GM04503 (cell line): ENCODE results near the gene IL1R1.
"Not testable (repeated sequence)": the region's sequence is repeated elsewhere in the genome, so short reads cannot be mapped to it uniquely, and the experiment has no call there.

Experiments
- DNase-seq: peaks from one replicate; pipeline ENCODE4 v3.0.0-alpha.2; 2012; ENCODE audit warnings: low read depth

Gene IL1R1, protein sequence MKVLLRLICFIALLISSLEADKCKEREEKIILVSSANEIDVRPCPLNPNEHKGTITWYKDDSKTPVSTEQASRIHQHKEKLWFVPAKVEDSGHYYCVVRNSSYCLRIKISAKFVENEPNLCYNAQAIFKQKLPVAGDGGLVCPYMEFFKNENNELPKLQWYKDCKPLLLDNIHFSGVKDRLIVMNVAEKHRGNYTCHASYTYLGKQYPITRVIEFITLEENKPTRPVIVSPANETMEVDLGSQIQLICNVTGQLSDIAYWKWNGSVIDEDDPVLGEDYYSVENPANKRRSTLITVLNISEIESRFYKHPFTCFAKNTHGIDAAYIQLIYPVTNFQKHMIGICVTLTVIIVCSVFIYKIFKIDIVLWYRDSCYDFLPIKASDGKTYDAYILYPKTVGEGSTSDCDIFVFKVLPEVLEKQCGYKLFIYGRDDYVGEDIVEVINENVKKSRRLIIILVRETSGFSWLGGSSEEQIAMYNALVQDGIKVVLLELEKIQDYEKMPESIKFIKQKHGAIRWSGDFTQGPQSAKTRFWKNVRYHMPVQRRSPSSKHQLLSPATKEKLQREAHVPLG

DNA sequence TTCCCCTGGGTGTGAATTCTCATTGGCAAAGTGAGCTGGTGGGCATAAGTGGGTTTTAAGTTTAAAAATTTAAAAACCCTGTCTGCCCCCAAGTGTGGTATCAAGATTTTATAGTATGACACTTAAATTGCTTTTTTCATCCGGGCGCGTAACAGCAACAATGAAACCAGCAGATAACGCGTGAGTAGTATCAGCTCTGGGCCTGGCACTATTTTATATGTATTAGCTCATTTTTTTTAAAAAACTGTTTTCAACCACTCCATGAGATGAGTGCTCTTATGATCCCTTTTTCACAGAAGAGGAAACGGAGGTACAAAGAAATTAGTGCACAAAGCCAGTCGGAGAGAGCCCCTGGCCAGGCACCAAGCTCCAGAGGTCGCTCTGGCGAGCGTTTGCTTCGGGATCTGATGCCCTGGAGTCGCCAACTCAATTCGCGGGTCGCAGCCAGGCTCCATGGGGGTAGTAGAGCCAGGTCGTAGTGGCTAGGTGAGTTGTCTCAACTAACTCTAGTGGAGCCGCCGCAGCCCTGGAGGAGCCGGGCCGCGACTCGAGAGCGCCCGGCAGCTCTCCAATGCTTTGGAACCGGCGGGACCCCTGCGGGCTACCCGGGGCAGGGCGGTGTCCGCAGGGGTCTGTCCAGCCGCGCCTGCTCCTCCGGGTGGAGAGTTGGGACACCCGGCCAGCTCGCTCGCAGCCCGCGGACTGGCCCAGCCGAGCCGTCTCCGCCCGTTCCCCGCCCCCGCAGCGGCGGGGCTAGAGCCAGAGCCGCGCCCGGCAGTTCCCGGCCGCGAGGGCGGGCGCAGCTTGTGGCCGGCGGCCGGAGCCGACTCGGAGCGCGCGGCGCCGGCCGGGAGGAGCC, at the start of gene IL1R1:
Gene IL1R1, plus strand, starts transcription at position 777 of the 859 bp plus-strand sequence. CDS start 14,979 bp downstream, outside the sequence.
- DNase-seq = no peak

DNA sequence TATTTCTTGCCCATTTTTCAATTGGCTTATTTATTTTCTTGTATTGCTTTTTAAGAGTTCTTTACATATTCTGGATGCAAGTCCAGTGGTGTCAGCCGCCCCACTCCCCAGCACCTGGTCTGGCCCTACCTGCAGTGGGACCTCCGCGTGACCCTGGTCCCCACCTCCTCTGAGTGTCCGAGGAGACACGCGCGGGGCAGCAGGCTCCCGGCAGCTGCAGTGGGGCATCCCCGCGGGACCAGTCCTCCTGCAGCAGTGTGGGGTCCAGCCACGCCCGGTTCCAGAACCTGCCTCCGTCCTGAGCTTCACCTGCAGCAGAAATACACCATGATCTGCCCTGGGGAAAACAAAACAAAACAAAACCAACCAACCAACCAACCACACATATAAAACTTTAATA, 48.9 kb upstream of the IL1R1 start:
- DNase-seq = no peak

DNA sequence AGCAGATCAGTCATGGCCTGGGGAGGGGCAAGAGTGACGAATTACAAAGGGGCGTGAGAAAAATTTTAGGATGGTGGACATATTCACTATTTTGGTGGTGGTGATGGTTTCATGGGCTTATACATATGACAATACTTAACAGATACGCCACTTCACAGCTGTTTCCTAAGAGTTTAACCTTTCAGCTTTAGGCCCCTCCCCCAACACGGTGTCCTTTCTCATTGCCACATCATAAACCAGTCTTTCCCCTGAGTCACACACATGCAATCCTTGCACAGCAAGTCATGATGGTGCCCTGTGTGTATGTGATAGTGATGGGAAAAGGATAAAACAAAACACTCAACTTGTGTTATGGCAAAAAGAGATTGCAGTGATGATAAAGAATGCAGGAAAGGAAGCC, 47.6 kb upstream of the IL1R1 start:
- peak; percentile 73 for DNase-seq

DNA sequence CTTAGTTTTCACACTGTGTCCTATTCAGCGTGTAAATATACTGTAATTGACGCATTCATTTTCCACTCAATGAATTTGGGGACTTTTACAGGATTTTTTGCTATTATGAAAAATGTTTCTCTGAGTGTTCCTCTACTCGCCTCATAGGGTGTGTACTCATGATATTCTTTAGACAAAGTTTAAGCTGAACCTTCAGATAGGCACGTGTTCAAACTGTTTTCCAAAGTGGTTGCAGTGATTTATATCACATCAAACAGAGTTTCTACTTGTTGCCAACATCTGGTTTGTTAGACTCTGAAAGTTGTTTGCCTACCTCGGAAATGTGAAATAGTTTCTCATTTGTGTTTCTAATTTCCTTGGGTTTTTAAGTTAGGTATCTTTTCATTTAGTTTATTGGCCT, 46.4 kb upstream of the IL1R1 start:
- no peak for DNase-seq

DNA sequence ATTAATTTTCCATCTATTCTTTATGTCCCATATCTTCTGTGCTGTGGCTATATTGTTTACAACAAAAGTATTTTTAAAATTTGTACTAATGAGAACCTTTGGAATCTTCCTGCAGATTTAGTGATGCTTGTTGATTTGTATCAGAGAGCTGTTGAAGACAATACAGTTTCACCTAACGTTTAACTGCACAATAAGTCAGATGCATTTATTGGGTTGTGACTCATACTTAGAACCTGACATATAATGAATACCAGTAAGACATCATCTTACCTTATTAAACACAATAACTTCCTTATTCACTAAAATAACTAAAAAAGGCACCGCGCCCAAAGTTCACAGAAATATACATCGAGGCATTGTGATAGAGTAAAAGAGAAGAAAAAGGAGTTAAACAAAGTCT, 43.8 kb upstream of the IL1R1 start:
- no peak for DNase-seq

DNA sequence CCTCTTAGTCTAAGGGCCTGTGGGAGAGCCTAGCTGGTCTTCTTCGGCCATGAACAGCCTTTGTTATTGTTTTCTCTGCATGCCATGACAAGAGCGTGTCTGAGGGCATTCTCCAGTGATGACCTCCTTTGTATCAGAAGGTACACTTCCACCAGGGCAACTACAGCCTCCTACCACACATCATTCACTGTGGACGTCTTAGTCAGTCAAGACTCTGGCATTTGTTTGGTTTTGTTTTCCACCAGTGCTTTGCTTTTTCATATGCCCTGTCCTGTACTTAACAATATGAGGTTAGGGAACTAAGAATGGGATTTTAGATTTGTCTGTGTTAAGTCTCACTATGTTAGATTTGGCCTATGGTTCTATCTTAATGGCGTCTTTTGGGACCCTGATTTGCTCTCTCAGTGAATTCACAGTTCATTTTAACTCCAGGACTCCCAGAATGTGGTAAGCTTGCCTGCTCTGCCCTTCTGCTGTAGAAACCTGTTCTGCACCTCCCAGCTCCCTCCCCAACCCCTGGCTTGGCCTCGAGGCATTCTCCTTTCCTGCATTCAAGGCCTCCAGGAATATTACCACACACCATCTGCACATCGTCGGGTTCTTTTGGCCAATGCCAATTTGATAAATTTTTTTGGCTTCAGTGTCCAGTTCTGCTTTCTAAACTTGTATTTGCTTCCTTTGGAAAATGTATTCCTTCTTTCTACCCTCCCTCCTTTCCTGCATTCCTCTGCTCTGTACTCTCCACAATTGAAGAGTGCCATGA, 42.8 kb upstream of the IL1R1 start:
- DNase-seq = no peak

DNA sequence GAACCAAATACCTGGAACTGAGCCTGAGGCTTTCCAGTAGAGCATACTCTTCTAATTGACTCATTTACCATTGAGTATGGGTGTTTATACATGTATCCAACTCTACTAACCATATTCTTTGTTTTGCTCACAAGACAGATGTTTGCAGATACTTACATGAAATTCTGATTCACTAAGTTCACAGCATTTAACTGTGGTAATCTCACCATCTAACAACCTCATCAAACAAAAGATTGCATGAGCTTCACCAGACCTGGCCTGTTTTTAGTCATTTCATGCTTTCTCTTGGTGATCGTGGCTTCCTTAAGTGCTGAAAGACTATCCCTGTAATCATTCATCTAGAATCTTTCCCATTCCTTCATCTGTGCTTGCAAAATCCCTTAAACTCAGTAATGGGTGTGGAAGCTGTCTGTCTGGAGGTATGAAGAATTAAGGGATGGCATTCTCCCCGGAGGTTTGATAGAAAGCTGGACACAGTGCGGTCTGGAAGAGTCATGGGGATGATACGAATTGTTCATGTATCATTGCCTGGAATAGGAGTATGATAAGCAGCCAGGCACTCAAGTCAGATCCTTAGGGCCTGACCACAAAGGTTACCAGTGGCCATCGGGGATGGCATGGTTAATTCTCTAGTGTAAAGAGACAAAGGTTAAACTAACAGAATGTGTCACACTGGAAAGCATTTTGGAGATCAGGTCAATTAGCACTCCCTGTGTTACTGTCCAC, 42.0 kb upstream of the IL1R1 start:
- DNase-seq = peak; percentile 78

DNA sequence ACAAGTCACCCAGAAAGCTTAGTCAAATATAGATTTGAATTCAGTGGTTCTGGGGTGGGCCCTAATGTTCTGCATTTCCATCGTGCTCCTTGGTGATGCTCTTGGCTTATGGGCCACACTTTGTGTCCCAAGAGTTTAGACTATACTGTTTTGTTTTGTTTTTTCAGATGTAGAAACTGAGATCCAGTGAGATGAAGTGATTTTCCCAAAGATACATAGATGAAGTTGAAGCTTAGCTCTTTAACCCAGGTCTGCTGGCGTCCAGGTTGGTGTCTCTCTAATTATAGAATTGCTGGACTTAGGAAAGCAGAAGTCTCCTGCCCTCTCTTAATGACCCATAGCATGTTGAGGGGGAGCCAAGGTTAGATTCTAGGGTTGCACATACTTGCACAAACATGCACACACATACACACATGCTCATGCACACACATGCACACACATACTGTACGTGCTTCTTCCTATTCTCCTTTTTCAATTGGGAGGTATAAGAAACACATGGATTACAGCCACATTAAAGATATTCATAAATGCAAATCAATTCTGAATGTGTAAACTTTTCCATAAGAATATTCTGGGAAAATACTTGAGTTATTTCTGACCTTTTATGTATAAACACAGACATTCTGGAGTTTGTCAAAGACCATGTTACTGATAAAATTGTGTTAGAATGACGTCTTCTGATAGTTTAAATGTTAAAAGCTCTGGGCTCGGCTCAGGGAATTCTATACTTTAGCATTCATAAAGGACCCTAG, 41.3 kb upstream of the IL1R1 start:
- no peak for DNase-seq

DNA sequence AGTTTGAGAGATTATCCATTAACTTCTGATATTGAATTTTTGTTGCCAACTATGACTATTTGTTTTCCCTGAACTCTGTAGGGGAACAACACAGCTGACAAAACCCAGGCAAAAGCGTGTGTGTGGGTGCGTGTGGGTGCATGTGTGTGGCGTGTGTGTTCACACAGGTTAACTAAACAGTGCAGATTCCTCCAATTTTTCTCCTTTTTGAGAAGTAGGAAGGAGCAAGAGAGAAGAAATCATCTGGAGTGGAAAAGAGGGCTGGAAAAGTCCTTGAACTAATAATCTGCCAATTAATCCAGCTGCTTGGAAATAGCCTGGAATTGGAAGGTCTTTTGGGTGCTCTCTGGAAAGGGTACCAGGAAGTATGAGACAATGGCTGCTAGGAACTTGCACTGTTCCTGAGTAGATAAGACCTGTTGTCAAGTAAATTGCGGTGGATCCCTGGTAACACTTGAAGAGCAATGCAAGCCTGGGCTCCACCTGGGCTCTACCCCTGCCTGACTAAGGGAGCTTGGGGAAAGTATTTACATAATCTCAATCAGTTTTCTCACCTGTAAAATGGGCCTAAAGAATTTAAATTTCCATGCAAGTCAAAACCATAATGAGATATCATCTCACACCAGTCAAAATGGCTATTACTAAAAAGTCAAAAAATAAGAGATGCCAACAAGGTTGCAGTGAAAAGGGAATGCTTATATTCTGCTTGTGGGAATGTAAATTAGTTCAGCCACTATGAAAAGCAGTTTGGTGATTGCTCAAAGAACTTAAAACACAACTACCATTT, 40.5 kb upstream of the IL1R1 start:
- DNase-seq = no peak

DNA sequence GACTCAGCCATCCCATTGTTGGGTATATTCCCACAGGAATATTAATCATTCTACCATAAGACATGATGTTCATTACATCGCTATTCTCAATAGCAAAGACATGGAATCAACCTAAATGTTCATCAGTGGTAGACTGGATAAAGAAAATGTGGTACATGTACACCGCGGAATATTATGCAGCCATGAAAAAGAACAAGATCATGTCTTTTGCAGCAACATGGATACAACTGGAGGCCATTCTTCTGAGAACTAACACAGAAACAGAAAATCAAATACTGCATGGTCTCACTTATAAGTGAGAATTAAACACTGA, 40.0 kb upstream of the IL1R1 start:
- DNase-seq = not testable (repeated sequence)

DNA sequence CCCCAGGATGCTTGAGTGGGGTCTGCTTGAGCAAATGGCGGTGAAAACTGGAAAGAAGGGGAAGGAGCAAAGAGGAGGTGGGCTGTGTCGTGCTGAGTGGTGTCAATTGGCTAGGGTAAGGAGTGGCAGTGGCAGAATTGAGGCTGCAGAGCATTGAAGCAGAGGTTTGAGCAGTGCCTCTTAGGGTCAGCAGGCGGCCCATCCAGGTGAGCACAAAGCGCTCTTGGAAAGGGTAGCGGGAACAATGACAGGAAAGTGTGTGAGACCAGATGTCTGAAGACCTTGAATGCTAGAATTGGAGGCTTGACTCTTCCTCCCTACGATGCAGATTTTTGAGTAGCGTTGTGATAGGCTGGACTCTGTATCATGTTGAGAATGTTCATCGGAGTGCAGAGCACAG, 39.3 kb upstream of the IL1R1 start:
- no peak for DNase-seq

DNA sequence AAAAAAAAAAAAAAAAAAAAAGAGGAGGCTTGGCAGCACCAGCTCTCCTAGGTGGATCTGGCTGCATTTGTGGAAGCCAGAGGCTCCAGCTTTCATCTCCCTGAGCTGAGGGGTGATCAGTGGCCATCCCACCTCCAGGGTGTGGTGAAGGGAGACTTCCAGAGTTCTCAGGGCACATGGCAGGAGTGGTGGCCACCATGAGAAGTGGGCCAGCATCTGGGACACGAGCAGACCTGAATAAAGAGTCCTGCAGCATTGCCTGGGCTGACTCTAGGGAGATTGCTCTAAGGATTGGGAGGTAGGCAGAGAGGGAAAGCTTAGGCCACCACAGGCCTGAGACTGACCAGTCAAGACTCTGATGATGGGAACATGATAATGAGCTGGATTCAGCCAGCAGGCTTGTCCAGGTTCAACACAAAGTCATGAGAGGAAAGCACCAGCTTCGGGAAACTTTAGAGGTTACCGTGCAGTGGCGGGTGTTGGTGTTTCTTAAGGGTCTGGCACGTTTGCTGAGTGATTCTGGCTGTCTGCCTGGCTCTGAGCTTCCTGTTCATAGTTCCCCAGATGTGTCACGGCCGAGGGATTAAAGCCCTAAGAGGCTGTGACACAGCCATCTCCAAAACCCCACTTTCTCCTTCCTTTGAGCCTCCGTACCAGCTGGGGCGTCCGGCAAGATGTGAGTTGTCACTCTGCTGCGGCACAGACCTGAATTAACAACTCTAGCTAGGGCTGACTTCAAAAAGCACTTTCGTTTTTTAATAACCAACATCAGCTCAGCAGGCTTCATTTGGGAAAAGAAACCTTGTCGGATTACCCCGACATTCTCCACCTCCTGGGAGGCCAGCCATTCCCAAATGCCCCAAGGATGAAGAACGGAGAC, 38.3 kb upstream of the IL1R1 start:
- DNase-seq = peak; percentile 90

DNA sequence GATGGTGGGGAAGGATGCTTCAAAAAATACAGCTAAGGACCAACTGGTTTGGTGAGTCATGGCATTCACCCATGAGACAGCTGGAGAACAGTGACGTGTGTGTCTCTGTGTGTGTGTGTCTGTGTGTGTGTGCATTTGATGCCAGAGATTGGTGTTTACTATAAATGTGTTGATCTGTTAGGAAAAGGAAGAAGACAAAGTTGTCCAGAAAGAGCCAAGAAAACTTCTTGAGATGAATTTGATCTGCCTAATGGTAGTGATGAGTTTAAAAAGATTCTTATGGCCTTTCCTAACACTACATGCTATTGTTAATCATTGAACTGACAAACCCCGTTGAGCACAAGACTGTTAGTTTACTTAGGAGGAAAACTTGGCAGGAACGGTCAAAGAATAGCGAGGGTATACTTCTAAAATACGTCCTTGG, 36.4 kb upstream of the IL1R1 start:
- DNase-seq = no peak

DNA sequence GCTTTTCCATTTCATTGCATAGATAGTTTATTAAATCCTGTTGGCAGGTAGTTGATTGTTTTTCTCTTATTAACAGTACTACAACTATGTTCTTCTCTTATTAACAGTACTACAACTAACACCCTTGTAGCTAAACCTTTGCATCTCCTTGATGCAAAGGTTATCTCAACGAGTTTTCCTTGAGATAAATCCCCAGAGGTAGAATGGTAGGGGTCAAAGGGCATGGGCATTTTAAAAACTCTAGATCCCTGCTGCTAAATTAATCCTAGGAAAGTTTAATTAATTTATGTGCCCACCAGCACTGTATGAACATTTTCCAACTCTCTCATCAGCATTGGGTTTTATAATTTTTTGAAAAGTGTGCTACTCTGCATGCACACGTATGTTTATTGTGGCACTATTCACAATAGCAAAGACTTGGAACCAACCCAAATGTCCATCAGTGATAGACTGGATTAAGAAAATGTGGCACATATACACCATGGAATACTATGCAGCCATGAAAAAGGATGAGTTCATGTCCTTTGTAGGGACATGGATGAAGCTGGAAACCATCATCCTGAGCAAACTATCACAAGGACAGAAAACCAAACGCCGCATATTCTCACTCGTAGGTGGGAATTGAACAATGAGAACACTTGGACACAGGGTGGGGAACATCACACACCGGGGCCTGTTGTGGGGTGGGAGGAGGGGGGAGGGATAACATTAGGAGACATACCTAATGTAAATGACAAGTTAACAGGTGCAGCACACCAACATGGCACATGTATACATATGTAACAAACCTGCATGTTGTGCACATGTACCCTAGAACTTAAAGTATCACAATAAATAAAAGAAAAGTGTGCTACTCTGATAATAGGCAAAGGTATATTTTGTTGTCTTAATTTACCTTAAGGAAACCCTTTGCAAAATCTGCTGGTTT, 35.5 kb upstream of the IL1R1 start:
- not testable (repeated sequence) for DNase-seq

DNA sequence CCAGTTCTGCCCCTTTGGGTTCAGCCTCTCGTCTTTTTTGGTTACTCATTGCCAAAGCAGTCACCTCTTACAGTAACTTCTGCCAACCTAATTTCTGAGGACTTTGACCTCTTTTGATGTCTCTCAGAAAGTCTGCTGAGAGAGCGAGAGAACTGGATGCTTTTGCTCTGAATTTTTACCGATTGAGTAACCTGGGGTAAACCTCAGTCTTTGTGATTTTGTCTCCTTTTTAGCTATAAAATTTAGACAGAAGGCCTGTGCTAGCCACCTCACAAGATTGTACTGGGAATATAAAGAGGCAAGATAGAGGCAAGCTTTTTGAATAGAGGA, 34.8 kb upstream of the IL1R1 start:
- DNase-seq = peak; percentile 66

DNA sequence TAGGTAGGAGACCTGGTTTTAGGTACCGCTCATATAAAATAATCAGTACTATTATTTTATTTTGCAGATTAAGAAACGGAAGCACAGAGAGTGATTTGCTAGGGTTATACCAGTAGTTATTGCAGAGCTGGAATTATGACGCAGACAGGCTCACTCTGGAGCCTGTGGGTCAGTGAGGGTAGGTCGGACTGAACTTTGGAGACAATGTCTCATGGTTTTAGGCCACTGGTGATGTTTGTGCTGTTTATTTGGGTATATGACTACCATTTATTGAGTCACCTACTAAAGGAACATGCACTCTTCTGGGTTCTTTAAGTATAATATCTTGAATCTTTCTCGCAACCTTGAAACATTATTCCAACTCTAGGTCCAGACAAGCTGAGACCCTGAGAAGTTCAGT, 33.5 kb upstream of the IL1R1 start:
- no peak for DNase-seq

DNA sequence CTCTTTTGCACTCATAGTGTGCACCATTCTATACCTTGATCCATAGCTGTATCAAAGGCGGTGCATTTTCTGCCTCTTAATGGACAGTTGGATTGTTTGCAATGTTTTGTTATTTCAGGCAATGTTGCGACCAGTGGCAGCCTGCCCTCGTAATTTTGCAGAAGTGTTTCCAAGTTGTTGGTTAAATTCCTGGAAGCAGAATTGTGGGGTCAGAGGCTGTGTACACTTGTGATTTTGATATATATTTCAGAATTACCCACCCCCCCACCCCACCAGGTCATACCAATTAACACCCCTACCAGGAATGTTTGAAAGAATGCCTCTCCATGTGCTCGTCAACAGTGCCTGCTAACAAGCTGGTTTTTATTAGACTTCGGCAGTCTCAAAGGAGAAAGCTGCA, 32.4 kb upstream of the IL1R1 start:
- no peak for DNase-seq
